HG02678 (cell line): ENCODE measurements around the gene TIGD3.
"Not testable (repeated sequence)": the region's sequence is repeated elsewhere in the genome, so short reads cannot be mapped to it uniquely, and the experiment has no call there.

Source experiments
- ATAC-seq: cut with Tn5 transposase; IDR thresholded peaks from one replicate; pipeline ENCODE4 v1.9.1; 2021; ENCODE audit warnings: mild to moderate bottlenecking, moderate library complexity; ENCODE audit not compliant: unreplicated experiment

Gene TIGD3

GRCh38 chr11:65323813-65324212 lies 30.7 kb upstream of the TIGD3 start:
- ATAC-seq: no peak

DNA sequence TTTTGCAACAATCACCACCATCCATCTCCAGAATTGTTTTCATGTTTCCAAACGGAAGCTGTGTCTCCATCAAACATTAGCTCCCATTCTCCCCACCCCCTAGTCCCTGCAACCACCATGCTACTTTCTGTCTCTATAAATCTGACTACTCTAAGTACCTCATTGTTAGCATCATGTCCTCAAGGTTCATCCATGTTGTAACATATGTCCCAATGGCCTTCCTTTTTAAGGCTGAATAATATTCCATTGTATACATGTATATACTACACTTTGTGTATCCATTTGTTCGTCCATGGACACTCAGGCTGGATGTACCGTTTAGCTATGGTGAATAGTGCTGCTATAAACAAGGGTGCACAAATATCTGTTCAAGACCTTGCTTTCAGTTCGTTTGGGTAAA lies 29.1 kb upstream of the TIGD3 start:
- ATAC-seq: no peak

- ATAC-seq: no peak
Observed at GRCh38 chr11:65327021-65327420, 27.5 kb upstream of the TIGD3 start.

DNA sequence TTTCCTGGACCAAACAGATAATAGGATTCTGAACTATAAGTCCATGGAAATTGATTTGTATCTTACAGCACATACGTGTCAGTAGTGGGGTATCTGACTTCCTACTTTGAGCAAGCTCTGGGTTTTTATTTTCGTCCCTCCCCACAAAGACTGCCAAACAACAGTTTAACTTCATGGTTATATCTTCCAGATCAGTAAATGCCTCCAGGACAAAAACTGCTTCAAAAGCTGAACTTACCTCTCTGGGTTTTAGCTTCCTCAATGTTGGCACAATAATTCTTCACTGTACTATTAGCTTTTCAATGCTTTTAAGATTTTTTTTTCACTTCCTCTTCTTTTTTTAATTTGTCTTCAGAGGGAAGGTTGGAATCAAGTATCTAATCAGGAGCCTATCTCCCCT lies 25.1 kb upstream of the TIGD3 start:
- no peak for ATAC-seq

DNA sequence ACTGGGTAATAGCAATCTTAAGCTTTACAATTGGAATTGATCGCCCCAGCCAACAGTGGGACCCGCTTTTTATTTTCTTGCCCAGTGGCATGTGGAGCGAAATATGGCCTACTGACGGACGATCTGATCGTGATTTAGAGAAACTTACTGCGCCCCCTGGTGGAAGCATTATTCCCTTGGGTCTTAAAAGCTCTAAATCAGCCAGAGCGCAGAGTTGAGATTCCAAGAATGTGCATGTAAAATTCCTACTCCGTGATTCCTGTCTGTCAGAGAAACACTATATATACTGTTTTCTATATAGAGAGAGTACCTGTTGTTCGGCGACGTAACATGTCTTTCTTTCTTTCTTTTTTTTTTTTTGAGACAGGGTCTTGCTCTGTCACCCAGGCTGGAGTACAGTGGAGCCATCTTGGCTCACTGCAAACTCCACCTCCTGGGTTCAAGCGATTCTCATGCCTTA lies 24.6 kb upstream of the TIGD3 start:
- no peak for ATAC-seq

DNA sequence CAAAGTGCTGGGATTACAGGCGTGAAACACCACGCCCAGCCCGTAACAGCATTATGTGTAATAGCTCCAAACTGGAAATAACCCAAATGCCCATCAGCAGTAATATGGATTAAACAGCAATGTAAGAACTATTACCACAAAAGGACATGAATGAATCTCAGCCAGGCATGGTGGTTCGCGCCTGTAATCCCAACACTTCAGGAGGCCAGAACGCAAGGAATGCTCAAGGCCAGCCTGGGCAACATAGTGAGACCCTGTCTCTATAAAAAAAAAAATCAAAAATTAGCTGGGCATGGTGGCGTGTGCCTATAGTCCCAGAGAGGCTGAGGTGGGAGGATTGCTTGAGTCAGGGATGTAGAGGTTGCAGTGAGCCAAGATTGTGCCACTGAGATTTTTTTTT lies 24.0 kb upstream of the TIGD3 start:
- ATAC-seq: no peak

DNA sequence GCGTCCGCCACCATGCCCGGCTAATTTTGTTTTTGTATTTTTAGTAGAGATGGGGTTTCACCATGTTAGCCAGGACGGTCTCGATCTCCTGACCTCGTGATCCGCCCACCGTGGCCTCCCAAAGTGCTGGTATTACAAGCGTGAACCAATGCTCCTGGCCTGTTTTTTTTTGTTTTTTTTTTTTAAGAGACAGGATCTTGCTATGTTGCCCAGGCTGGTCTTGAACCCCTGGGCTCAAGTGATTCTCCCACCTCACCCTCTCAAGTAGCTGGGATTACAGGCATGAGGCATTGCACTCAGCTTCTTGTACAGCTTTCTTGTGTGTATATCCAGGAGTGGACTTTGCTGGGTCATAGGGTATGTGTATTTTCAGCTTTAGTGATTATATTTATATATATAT lies 22.0 kb upstream of the TIGD3 start:
- ATAC-seq: not testable (repeated sequence)

DNA sequence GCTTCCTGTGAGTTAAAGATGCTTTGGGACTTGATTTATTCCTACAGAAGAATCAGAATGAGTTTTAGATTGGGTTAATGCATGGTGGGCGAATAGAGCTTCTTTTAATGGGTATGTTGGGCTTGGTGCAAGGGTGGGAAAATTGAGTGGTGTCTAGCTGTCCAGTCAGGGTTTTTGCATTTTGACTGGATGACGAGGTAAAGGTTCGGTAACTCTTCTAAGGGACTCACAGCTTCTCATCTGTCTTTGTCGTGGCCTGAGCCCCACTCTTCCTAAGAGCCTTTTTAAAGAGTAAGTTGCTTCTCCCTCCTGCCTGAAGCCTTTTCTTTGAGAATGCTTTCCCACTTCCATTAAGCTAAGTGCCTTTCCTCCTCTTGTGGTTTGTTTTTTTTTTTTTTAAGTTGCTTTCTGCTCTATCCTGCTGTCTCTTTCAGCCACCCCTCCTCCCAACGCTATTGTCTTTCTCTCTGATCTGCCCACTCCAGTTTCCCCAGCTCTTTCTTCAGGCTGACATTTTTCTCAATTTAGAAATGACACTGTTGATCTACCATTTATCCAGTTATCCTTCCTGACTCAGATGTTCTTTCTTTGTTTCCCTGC lies 19.8 kb upstream of the TIGD3 start:
- no peak for ATAC-seq

- ATAC-seq: no peak
Observed at GRCh38 chr11:65338676-65339075, 15.9 kb upstream of the TIGD3 start.

DNA sequence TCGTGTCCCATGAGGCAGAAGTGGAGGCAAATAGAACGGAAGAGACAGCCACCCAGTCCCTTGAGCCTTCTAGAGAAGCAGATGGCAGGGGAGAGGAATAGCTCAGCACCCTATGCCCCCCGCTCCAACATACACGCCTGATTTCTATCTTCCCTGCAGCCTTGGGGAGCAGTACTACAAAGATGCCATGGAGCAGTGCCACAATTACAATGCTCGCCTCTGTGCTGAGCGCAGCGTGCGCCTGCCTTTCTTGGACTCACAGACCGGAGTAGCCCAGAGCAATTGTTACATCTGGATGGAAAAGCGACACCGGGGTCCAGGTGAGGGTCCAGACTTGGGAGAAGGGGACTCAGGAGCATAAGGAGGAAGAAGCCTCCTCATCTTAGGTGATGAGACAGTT lies 14.3 kb upstream of the TIGD3 start:
- no peak for ATAC-seq

DNA sequence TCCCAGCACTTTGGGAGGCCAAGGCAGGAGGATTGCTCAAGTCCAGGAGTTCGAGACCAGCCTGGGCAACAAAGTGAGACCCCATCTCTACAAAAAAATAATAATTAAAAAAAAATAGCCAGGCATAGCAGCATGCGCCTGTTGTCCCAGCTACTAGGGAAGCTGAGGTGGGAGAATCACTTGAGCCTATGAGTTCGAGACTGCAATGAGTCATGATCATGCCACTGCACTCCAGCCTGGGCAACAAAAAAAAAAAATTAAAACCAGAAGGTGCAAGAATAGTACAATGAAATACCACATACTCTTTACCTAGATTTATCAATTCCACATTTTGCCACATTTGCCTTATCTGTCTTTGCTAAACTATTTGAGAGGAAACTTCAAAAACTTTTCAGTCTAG lies 12.7 kb upstream of the TIGD3 start:
- ATAC-seq: no peak

DNA sequence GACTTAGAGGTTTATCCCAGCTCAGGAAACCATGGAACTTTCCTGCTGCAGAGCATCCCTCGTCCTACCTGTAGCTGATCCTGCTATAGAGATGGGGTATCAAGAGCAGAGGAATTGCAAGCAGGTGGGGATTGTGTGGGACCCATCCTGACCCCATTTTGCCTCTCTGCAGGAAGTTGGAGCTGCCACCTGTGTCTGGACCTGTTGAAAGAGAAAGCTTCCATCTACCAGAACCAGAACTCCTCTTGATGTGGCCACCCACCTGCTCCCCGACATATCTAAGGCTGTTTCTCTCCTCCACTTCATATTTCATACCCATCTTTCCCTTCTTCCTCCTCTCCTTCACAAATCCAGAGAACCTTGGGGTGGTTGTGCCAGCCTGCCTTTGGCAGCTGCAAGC lies 3.0 kb upstream of the TIGD3 start:
- ATAC-seq: no peak

- no peak for ATAC-seq
Observed at GRCh38 chr11:65352783-65353182, 1.8 kb upstream of the TIGD3 start.

GRCh38 chr11:65353376-65353775 lies 1.2 kb upstream of the TIGD3 start:
- no peak for ATAC-seq

- ATAC-seq: no peak
Observed at GRCh38 chr11:65353900-65354264, 669 bp upstream of the TIGD3 start.

DNA sequence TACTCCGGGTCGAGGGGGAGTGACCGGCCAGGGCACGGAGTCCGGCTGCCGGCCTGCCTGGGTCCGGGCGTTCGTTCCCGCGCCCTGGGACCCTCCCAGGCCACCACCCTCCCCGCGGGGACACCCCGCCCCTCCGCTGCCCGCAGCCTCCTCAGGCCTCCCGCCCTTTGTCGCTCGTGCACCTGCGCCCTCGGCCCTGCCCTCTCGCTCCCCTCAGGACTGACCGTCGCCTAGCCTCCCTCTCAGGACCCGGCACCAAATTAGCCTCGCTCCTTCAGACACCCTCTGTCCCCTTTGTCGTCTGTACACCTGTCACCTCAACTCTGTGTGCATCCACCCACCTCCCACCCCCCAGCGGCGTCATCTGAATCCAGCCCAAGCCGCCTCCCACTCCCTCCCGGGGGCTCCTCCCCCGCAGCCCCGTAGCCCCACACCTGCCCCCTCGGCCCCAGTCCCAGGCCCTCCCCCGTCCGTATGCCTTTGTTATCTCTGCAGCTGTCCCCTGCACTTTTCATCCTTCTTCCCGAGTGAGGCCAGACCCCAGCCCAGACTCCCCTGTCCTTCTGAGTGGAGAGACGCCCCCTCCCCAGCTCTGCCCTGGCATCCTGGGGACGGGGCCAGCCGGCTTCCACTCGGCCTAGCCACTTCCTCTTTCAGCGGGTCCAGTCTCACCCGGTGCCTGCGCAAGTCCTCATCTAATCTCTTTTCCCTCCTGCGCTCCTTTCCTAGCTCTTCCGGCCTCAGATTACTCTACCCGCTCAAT lies 643 bp downstream of the TIGD3 start:
- ATAC-seq: peak; percentile 21

- no peak for ATAC-seq
Observed at GRCh38 chr11:65355776-65356393, 1.3 kb downstream of the TIGD3 start.

GRCh38 chr11:65356394-65356972 lies 1.9 kb downstream of the TIGD3 start:
- no peak for ATAC-seq

- ATAC-seq: no peak
Observed at GRCh38 chr11:65357856-65358356, 3.4 kb downstream of the TIGD3 start.

- peak; percentile 51 for ATAC-seq
Observed at GRCh38 chr11:65362320-65362931, 7.9 kb downstream of the TIGD3 start.

DNA sequence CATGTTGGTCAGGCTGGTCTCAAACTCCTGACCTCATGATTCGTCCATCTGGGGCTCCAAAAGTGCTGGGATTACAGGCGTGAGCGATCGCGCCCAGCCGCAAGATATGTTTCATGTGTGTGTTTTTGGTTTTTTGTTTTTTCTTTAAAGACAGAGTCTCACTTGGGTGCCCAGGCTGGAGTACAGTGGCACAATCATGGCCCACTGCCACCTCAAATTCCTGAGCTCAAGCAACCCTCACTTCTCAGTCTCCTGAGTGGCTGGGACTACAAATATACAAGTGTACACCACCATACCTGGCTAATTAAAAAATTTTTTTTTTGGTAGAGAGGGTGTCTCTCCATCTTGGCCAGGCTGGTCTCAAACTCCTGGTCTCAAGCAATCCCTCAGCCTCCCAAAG lies 8.4 kb downstream of the TIGD3 start:
- no peak for ATAC-seq
